Measurements from ENCODE around the gene KCTD6.

Gene KCTD6

GRCh38 chr3:58464866-58465265 is 27.0 kb upstream of the KCTD6 start:
- no peak for TF ChIP-seq CTCF (IDR thresholded peaks at IDR 0.05; ENCODE audit: borderline replicate concordance, control extremely low read depth, extremely low read depth, insufficient read depth, missing control alignments)
- DNase-seq (ENCODE audit: low spot score), result no peak
- in situ Hi-C loops (cut with MboI; ENCODE audit: low sequenced_read_pairs, unreplicated experiment), result no loop called here

DNA sequence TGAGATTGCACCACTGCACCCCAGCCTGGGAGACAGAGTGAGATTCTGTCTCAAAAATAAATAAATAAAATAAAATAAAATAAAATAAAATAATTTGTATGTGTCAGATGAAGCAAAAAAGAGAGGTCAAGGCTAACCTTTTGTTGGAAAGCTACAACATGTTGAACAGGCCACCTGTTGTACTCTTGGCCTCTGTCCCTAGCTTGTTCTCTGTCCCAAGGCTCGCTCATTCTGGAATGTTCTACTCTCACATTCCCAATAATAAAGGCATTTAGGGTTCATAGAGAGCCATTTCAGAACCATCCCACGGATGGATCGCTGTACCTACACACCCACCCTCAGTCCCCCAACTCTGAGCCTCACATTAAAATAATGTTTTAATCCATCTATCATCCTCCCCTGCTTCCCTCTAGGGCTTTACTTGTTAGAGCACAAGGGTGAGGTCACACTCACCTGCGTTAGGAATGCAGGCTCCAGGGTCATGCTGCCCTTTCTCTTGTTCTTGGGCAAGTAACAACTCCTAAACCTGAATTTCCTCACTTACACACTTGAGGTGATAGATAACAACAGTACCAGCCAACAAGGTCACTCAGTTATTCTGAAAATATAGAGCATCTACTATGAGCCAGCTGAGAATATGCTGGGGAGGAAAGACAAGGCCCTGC is 24.9 kb upstream of the KCTD6 start:
- DNase-seq (ENCODE audit: low spot score), result no peak
- TF ChIP-seq CTCF (IDR thresholded peaks at IDR 0.05; ENCODE audit: borderline replicate concordance, control extremely low read depth, extremely low read depth, insufficient read depth, missing control alignments), result no peak
- in situ Hi-C loops (cut with MboI; ENCODE audit: low sequenced_read_pairs, unreplicated experiment), result no loop called here

DNA sequence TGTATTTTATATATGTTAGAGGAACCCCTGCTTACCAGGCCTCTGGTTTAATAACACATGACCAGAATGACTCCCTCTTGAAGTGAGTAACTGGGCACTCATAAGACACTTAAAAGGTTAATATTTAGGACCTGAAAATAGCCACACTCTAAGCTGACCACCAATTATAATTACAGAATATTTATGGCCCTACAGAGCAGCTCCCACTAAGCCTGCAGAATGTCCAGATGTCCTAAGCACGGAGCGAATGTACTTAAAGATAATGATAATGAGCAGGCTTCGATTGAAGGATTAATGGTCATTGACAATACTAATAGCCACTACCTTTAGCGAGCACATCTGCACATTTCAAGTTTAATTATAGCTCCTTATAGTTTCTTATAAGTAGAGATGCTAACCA is 22.8 kb upstream of the KCTD6 start:
- in situ Hi-C loops (cut with MboI; ENCODE audit: low sequenced_read_pairs, unreplicated experiment), result no loop called here
- DNase-seq (ENCODE audit: low spot score), result no peak
- TF ChIP-seq CTCF (IDR thresholded peaks at IDR 0.05; ENCODE audit: borderline replicate concordance, control extremely low read depth, extremely low read depth, insufficient read depth, missing control alignments), result no peak

DNA sequence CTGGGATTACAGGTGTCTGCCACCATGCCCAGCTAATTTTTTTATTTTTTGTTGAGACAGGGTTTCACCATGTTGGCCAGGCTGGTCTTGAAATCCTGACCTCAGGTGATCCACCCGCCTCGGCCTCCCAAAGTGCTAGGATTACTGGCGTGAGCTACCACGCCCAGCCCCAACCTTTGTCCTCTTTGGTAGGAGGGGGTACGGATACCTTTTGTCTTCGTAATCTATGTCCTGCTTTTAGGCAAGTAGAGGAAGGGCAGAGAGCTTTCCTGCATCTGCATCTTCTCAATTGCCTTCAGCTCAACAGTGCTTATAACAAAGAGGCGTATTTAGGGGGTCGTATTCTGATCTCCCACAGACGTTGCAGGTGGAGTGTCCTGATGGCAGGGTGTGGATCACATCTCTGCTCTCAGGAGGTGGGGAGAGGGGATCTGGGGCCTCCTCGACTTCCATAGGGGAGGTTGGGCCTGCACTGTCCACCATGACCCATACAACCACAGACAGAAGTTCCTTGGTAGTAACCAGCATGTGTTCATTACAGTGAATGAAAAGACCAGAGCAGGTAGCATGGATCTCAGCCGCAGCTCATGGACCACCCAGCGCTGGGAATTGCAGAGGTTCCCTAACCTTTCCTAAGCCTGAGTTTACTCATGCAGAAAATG is 21.4 kb upstream of the KCTD6 start:
- in situ Hi-C loops (cut with MboI; ENCODE audit: low sequenced_read_pairs, unreplicated experiment), result no loop called here
- TF ChIP-seq CTCF (IDR thresholded peaks at IDR 0.05; ENCODE audit: borderline replicate concordance, control extremely low read depth, extremely low read depth, insufficient read depth, missing control alignments), result no peak
- no peak for DNase-seq (ENCODE audit: low spot score)

- in situ Hi-C loops (cut with MboI; ENCODE audit: low sequenced_read_pairs, unreplicated experiment), result no loop called here
- no peak for TF ChIP-seq CTCF (IDR thresholded peaks at IDR 0.05; ENCODE audit: borderline replicate concordance, control extremely low read depth, extremely low read depth, insufficient read depth, missing control alignments)
- DNase-seq (ENCODE audit: low spot score), result peak; percentile 56
Observed at GRCh38 chr3:58471025-58471887, 20.6 kb upstream of the KCTD6 start.

GRCh38 chr3:58473275-58473674 is 18.6 kb upstream of the KCTD6 start:
- in situ Hi-C loops (cut with MboI; ENCODE audit: low sequenced_read_pairs, unreplicated experiment), result no loop called here
- DNase-seq (ENCODE audit: low spot score), result no peak
- TF ChIP-seq CTCF (IDR thresholded peaks at IDR 0.05; ENCODE audit: borderline replicate concordance, control extremely low read depth, extremely low read depth, insufficient read depth, missing control alignments), result no peak

Data from GM13976 (cell line).